ENCODE data around the gene STH.

Gene STH

GRCh38 chr17:45968732-45969131 lies 30.3 kb upstream of the STH start:
- no peak for DNase-seq

GRCh38 chr17:45969726-45970125 lies 29.3 kb upstream of the STH start:
- no peak for DNase-seq

DNA sequence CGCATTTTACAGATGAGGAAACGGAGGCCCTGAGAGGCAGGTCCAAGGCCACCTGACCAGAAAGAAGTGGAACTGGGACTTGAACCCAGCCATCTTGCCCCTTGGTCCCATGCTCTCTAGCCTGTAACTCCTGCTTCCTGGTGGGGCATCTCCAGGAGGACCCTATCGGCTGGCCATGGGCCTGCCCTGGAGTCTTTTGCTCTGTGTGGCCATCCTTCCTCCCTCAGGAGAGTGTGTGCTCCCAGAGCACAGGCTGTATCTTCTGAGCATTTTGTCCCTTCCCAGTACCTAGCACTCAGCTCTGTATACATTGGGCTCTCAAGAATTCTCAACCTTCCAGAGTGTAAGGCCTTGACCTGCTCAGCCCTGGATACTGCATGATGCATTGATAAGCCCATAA lies 28.4 kb upstream of the STH start:
- no peak for DNase-seq

- no peak for DNase-seq
Observed at GRCh38 chr17:45971698-45972141, 27.3 kb upstream of the STH start.

GRCh38 chr17:45972531-45972930 lies 26.5 kb upstream of the STH start:
- no peak for DNase-seq

DNA sequence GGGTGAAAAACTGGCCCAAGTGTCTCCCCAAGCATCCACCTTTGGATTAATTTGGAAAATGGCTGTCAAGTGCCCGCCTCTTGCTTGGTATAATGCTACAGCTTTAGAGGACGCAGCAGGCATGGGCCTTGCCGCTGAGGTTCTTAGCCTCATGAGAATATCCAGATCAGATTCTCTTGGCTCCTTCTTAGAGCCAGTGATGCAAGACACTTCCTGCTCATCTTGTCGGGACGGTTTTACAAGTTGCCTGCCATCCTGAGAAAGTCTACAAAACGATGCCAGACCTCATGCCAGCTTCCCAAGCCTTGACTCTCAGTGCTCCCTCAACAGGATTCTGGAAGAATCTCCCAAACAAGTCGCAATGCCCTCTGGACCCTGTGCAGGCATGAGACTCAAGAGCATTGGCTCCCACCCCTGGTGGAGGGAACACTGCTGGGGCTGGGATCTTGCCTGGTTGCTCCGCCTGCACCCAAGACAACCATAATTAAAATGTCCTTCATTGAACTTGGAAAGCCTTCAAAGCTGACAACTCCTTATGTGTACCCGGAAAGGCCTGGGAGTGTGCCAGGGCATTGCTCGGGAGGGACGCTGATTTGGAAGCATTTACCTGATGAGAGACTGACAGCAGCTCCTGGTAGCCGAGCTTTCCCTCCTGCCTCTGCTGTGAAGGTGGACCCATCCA lies 25.8 kb upstream of the STH start:
- DNase-seq = no peak

DNA sequence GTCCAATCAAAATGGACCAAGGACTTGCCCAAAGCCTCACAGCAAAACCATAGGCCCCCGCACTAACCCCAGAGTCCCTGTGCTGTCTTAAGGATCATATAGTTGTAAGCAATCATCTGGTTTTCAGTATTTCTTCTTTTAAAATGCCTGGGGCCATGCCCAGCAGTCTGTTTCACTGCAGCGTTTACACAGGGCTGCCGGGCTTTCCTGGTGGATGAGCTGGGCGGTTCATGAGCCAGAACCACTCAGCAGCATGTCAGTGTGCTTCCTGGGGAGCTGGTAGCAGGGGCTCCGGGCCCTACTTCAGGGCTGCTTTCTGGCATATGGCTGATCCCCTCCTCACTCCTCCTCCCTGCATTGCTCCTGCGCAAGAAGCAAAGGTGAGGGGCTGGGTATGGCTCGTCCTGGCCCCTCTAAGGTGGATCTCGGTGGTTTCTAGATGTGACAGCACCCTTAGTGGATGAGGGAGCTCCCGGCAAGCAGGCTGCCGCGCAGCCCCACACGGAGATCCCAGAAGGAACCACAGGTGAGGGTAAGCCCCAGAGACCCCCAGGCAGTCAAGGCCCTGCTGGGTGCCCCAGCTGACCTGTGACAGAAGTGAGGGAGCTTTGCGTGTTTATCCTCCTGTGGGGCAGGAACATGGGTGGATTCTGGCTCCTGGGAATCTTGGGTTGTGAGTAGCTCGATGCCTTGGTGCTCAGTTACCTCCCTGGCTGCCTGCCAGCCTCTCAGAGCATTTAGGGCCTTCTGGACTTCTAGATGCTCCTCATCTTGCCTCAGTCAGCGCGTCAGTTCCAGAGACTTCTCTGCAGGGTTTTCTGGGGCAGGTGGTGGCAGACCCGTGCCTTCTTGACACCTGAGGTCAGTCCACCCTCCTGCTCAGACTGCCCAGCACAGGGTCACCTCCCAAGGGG lies 24.8 kb upstream of the STH start:
- no peak for DNase-seq

- no peak for DNase-seq
Observed at GRCh38 chr17:45974916-45975630, 24.0 kb upstream of the STH start.

DNA sequence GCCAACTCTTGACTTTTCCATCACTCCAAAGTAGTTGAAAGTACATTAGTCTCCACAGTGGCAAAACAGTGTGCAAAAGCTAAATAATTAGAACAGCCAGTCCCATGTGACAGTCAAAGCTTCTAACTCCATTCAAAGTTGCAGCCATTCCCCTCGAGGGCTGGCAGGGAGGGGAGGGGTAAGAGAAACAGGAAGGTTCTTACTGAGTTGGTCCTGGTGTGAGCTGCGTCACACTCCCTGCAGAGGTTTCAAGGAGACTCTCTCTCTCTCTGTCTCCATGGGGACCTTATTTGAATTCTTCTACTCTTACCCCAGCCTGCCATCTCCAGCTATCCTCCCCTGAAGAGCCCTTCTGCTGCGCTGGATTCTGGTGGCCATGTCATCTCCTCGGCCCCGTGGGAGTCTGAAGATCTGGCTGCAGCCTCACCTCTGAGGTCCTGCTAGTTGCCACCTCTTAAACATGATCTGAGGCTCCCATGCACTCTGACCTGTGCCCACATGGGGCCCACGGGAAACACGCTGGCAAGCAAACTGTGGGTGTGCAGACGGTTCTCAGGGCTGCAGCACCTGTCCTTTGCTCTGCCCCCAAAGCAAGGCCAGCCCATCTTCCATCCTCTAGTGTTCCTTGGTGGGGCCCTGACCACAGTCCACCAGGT lies 23.3 kb upstream of the STH start:
- peak in 1 of 2 donors; percentile 51 for DNase-seq

GRCh38 chr17:45976391-45976754 lies 22.7 kb upstream of the STH start:
- DNase-seq = no peak

GRCh38 chr17:45976755-45977505 lies 22.1 kb upstream of the STH start:
- DNase-seq = no peak

DNA sequence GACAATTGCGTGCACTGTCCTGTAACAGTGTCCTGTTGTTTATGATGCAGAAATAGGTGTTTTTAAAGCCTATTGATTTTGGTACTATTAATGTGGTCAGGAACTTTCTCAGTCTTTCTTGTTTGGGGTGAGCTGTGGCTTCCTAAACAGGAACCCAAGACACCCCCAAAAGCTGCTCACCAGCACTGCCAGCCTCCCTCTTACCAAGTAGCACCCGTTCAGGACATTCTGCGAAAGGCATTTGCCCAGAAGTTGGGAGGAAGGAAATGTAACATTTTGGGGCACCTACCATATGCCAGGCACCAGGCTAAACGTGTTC lies 21.6 kb upstream of the STH start:
- no peak for DNase-seq

GRCh38 chr17:45977976-45978626 lies 20.9 kb upstream of the STH start:
- no peak for DNase-seq

GRCh38 chr17:45979137-45979536 lies 19.9 kb upstream of the STH start:
- no peak for DNase-seq

DNA sequence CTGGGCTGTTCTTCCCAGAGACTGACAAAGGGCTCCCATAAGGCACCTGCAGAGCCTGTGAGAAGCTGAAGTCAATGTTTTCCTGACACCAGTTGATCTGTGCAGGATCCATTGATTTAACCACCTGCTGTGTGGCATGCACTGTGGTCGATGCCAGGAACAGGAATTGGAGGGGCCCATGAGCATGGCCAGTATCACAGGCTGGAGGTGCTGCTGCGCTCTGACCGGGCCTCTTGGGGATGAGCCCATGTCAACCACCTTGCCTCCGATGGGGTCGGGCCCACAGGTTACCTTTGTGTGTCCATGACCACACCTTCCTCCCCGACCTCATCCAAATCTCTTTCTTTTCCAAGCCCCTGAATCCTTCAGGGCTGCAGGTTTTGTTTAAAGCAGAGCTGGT lies 18.2 kb upstream of the STH start:
- no peak for DNase-seq

- no peak for DNase-seq
Observed at GRCh38 chr17:45981306-45981705, 17.7 kb upstream of the STH start.

DNA sequence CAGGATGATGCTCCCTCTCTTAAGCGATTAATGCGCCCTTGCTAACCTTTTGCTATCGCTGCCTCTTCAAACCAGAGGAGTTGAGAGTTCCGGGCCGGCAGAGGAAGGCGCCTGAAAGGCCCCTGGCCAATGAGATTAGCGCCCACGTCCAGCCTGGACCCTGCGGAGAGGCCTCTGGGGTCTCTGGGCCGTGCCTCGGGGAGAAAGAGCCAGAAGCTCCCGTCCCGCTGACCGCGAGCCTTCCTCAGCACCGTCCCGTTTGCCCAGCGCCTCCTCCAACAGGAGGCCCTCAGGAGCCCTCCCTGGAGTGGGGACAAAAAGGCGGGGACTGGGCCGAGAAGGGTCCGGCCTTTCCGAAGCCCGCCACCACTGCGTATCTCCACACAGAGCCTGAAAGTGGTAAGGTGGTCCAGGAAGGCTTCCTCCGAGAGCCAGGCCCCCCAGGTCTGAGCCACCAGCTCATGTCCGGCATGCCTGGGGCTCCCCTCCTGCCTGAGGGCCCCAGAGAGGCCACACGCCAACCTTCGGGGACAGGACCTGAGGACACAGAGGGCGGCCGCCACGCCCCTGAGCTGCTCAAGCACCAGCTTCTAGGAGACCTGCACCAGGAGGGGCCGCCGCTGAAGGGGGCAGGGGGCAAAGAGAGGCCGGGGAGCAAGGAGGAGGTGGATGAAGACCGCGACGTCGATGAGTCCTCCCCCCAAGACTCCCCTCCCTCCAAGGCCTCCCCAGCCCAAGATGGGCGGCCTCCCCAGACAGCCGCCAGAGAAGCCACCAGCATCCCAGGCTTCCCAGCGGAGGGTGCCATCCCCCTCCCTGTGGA lies 16.0 kb upstream of the STH start:
- no peak for DNase-seq

- no peak for DNase-seq
Observed at GRCh38 chr17:45983614-45984310, 15.3 kb upstream of the STH start.

DNA sequence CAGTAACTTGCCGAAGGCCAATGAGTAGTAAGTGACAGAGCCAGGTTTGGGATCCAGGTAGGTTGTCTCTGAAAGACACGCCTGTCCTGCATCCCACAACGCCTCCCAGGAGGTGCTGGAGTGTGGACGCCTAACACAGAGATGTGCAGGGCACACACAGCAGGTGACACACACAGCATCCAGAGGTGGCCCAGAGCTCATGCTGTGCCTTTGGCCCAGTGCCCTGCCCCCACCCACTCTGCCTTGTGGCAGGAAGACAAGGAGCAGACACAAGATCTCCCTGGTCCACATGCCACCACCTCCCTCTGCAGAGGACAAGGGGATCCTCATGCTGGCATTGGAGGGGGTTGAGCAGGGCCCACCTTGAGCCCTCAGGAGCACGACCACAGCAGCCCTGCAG lies 14.7 kb upstream of the STH start:
- no peak for DNase-seq

GRCh38 chr17:45985447-45985846 lies 13.6 kb upstream of the STH start:
- no peak for DNase-seq
